ENCODE measurements around the gene RNF43.

DNA sequence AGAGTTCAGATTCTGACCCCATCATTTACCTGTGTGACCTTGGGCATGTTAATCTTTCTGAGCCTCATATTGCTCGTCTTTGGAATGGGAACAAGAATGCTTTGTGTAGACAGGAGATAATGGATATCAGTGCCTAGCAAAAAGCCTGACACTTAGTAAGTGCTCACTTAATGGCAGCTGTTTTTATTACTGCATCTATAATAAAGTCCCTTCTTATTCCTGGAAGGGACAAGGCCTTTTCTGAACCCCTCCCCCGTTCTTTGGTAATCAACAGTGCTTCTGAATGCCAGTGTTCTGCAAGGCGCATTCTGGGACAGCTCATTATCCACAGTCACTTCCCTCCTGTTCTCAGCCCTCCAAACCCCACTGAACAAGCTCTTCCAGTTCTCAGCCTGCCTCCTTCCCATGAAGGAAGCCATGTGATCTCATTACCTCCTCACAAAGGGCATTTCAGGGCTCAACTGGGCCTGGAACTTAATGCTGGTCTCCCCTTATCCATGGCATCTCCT, 40.2 kb downstream of the RNF43 start:
- TF ChIP-seq, protein P1, sequence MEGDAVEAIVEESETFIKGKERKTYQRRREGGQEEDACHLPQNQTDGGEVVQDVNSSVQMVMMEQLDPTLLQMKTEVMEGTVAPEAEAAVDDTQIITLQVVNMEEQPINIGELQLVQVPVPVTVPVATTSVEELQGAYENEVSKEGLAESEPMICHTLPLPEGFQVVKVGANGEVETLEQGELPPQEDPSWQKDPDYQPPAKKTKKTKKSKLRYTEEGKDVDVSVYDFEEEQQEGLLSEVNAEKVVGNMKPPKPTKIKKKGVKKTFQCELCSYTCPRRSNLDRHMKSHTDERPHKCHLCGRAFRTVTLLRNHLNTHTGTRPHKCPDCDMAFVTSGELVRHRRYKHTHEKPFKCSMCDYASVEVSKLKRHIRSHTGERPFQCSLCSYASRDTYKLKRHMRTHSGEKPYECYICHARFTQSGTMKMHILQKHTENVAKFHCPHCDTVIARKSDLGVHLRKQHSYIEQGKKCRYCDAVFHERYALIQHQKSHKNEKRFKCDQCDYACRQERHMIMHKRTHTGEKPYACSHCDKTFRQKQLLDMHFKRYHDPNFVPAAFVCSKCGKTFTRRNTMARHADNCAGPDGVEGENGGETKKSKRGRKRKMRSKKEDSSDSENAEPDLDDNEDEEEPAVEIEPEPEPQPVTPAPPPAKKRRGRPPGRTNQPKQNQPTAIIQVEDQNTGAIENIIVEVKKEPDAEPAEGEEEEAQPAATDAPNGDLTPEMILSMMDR (conservative IDR thresholded peaks at IDR 0.05): no peak
- no peak for TF ChIP-seq ZFX (IDR thresholded peaks at IDR 0.05)
